Astrocyte (in vitro differentiated cells and primary cell): ENCODE results near the gene SLC8A3. TPM values are rescaled to one million over a fixed set of nuclear protein-coding genes. Genes with fewer than 3 reads are reported as not detected.

Experiments used
- DNase-seq: peaks from one replicate; pipeline ENCODE4 v3.0.0-alpha.2; 2010; ENCODE audit warnings: low read depth
- FAIRE-seq: peaks from 2 replicates; lab custom pipeline; 2011; peaks lifted over from hg19 to GRCh38; lab: Jason Lieb, UNC
- H2AFZ ChIP-seq: 2 replicates; pipeline ENCODE4 v1.6.0; 2012; ENCODE audit warnings: low read depth, low read length, inconsistent platforms
- H3K27ac ChIP-seq: 2 replicates; pipeline ENCODE4 v1.5.1; 2011; ENCODE audit warnings: low read depth, low read length, inconsistent platforms
- H3K27me3 ChIP-seq: 2 replicates; pipeline ENCODE4 v1.6.0; 2011; ENCODE audit warnings: low read length, inconsistent platforms; ENCODE audit not compliant: insufficient read depth
- H3K36me3 ChIP-seq: 2 replicates; pipeline ENCODE4 v1.5.1; 2011; ENCODE audit warnings: low read length, inconsistent platforms; ENCODE audit not compliant: insufficient read depth
- H3K4me1 ChIP-seq: 2 replicates; pipeline ENCODE4 v1.5.1; 2011; ENCODE audit warnings: low read length, inconsistent platforms; ENCODE audit not compliant: insufficient read depth
- H3K4me2 ChIP-seq: 2 replicates; pipeline ENCODE4 v1.6.0; 2012; ENCODE audit warnings: low read length, inconsistent platforms
- H3K4me3 ChIP-seq: 2 replicates; pipeline ENCODE4 v1.5.1; 2011; ENCODE audit warnings: low read depth, mild to moderate bottlenecking, low read length, inconsistent platforms; ENCODE audit not compliant: insufficient read depth
- H3K79me2 ChIP-seq: 2 replicates; pipeline ENCODE4 v1.6.0; 2012; ENCODE audit warnings: mild to moderate bottlenecking, low read length, inconsistent platforms; ENCODE audit not compliant: insufficient read depth
- H3K9ac ChIP-seq: 2 replicates; pipeline ENCODE4 v1.6.0; 2012; ENCODE audit warnings: mild to moderate bottlenecking, low read length, inconsistent platforms
- H3K9me3 ChIP-seq: 2 replicates; pipeline ENCODE4 v1.5.1; 2012; ENCODE audit warnings: low read depth, mild to moderate bottlenecking, low read length, inconsistent platforms; ENCODE audit not compliant: insufficient read depth
- H4K20me1 ChIP-seq: 2 replicates; pipeline ENCODE4 v1.6.0; 2012; ENCODE audit warnings: low read length, inconsistent platforms; ENCODE audit not compliant: insufficient read depth
- H3K27ac Mint-ChIP-seq: one replicate; pipeline ENCODE4 v1.8.0; 2021; ENCODE audit warnings: mild to moderate bottlenecking, mixed read lengths; ENCODE audit not compliant: unreplicated experiment
- H3K27me3 Mint-ChIP-seq: one replicate; pipeline ENCODE4 v1.8.0; 2021; ENCODE audit warnings: low read depth, mixed read lengths; ENCODE audit not compliant: unreplicated experiment
- H3K36me3 Mint-ChIP-seq: one replicate; pipeline ENCODE4 v1.8.0; 2021; ENCODE audit warnings: low read depth, mixed read lengths; ENCODE audit not compliant: unreplicated experiment
- H3K4me1 Mint-ChIP-seq: one replicate; pipeline ENCODE4 v1.8.0; 2021; ENCODE audit warnings: low read depth, mixed read lengths; ENCODE audit not compliant: unreplicated experiment
- H3K4me3 Mint-ChIP-seq: one replicate; pipeline ENCODE4 v1.8.0; 2021; ENCODE audit warnings: mild to moderate bottlenecking, moderate library complexity, mixed read lengths; ENCODE audit not compliant: unreplicated experiment
- H3K9me3 Mint-ChIP-seq: one replicate; pipeline ENCODE4 v1.8.0; 2021; ENCODE audit warnings: mild to moderate bottlenecking, mixed read lengths; ENCODE audit not compliant: unreplicated experiment
- CTCF ChIP-seq: IDR thresholded peaks from 2 replicates; pipeline ENCODE4 v1.5.1; 2011; ENCODE audit warnings: low read depth, mild to moderate bottlenecking, inconsistent platforms, low read length, moderate library complexity; ENCODE audit not compliant: insufficient read depth
- EZH2 ChIP-seq: IDR thresholded peaks from 2 replicates; pipeline ENCODE4 v1.6.1; 2012; ENCODE audit warnings: mild to moderate bottlenecking, low read length, inconsistent platforms; ENCODE audit not compliant: insufficient read depth
- total RNA-seq: library from RNA; stranded (reverse); gene quantifications from 2 replicates; pipeline ENCODE4 v1.2.1, GENCODE V29; 2021

The SLC8A3 gene
- total RNA-seq, 1 donor from 2014 or later = 0.45 TPM

GRCh38 chr14:70168406-70168805 is 20.3 kb downstream of the SLC8A3 start:
- Histone ChIP-seq H3K4me2 (no peak overlapping the region), H3K27ac (no peak overlapping the region), H2AFZ (no peak overlapping the region), H3K9ac (no peak overlapping the region), H3K4me1 (no peaks in the 10 kb centered on the region), H3K79me2 (no peaks in the 10 kb centered on the region), H3K9me3 (peaks cover 6% of the 10 kb centered on the region), H4K20me1 (no peaks in the 10 kb centered on the region), H3K36me3 (no peaks in the 10 kb centered on the region), H3K4me3 (no peak overlapping the region), H3K27me3 (no peaks in the 10 kb centered on the region)
- TF ChIP-seq EZH2 (no peak), CTCF (no peak)
- no peak for DNase-seq
- Mint-ChIP-seq H3K4me1 (no peaks in the 10 kb centered on the region), H3K9me3 (peaks cover 6% of the 10 kb centered on the region), H3K4me3 (no peak overlapping the region), H3K27me3 (peaks cover 57% of the 10 kb centered on the region), H3K27ac (no peak overlapping the region), H3K36me3 (no peaks in the 10 kb centered on the region)
- FAIRE-seq = no peak

GRCh38 chr14:70166530-70167203 is 22.1 kb downstream of the SLC8A3 start:
- Mint-ChIP-seq H3K27ac (no peak overlapping the region), H3K4me1 (no peaks in the 10 kb centered on the region), H3K36me3 (no peaks in the 10 kb centered on the region), H3K9me3 (peaks cover 4% of the 10 kb centered on the region), H3K4me3 (no peak overlapping the region), H3K27me3 (peaks cover 42% of the 10 kb centered on the region)
- Histone ChIP-seq H3K79me2 (no peaks in the 10 kb centered on the region), H3K4me1 (no peaks in the 10 kb centered on the region), H3K27me3 (no peaks in the 10 kb centered on the region), H3K4me3 (no peak overlapping the region), H3K27ac (no peak overlapping the region), H3K9ac (no peak overlapping the region), H4K20me1 (no peaks in the 10 kb centered on the region), H3K36me3 (no peaks in the 10 kb centered on the region), H2AFZ (no peak overlapping the region), H3K9me3 (peaks cover 6% of the 10 kb centered on the region), H3K4me2 (no peak overlapping the region)
- FAIRE-seq (no peak), DNase-seq (no peak)
- TF ChIP-seq CTCF (no peak), EZH2 (no peak)

GRCh38 chr14:70162358-70162757 is 26.4 kb downstream of the SLC8A3 start:
- H3K4me2 ChIP-seq = no peak overlapping the region
- Mint-ChIP-seq H3K9me3 (peaks cover 2% of the 10 kb centered on the region), H3K4me3 (no peak overlapping the region), H3K36me3 (no peaks in the 10 kb centered on the region), H3K27me3 (peaks cover 30% of the 10 kb centered on the region), H3K4me1 (no peaks in the 10 kb centered on the region), H3K27ac (no peak overlapping the region)
- no peak overlapping the region for H3K27ac ChIP-seq
- no peaks in the 10 kb centered on the region for H3K79me2 ChIP-seq
- TF ChIP-seq EZH2 (no peak), CTCF (no peak)
- no peak for FAIRE-seq
- no peaks in the 10 kb centered on the region for H3K4me1 ChIP-seq
- DNase-seq = no peak
- H3K9me3 ChIP-seq = no peaks in the 10 kb centered on the region
- H2AFZ ChIP-seq = no peak overlapping the region
- H3K27me3 ChIP-seq = no peaks in the 10 kb centered on the region
- no peak overlapping the region for H3K9ac ChIP-seq
- H3K4me3 ChIP-seq = no peak overlapping the region
- H3K36me3 ChIP-seq = no peaks in the 10 kb centered on the region
- H4K20me1 ChIP-seq = no peaks in the 10 kb centered on the region
